Measurements from ENCODE around the gene CNTNAP2.
"Not testable (repeated sequence)": the region's sequence is repeated elsewhere in the genome, so short reads cannot be mapped to it uniquely, and the experiment has no call there.

CNTNAP2 gene

GRCh38 chr7:148436135-148436534 is 2319.5 kb downstream of the CNTNAP2 start:
- no peak for DNase-seq (ENCODE audit: low read depth, low spot score)
- no peak overlapping the region for H3K27ac ChIP-seq

- H3K27ac ChIP-seq: no peak overlapping the region
- DNase-seq (ENCODE audit: low read depth, low spot score): no peak
These were observed 2320.0 kb downstream of the CNTNAP2 start for GRCh38 chr7:148436571-148436970.

GRCh38 chr7:148437043-148437442 is 2320.4 kb downstream of the CNTNAP2 start:
- DNase-seq (ENCODE audit: low read depth, low spot score): no peak
- no peak overlapping the region for H3K27ac ChIP-seq

- no peak for DNase-seq (ENCODE audit: low read depth, low spot score)
- H3K27ac ChIP-seq: no peak overlapping the region
These were observed 2325.6 kb downstream of the CNTNAP2 start for GRCh38 chr7:148442141-148442655.

GRCh38 chr7:148442933-148443332 is 2326.3 kb downstream of the CNTNAP2 start:
- no peak for DNase-seq (ENCODE audit: low read depth, low spot score)

GRCh38 chr7:148445260-148446044 is 2328.9 kb downstream of the CNTNAP2 start:
- DNase-seq (ENCODE audit: low read depth, low spot score): no peak
- no peak overlapping the region for H3K27ac ChIP-seq

More at GRCh38 chr7:148442933-148443332, 2326.3 kb downstream of the CNTNAP2 start:
- no peak overlapping the region for H3K27ac ChIP-seq

- no peak overlapping the region for H3K27ac ChIP-seq
- no peak for DNase-seq (ENCODE audit: low read depth, low spot score)
These were observed 2330.7 kb downstream of the CNTNAP2 start for GRCh38 chr7:148447221-148447849.

- not testable (repeated sequence) for DNase-seq (ENCODE audit: low read depth, low spot score); H3K27ac ChIP-seq
These were observed 2334.9 kb downstream of the CNTNAP2 start for GRCh38 chr7:148451526-148451925.

GRCh38 chr7:148456351-148456750 is 2339.8 kb downstream of the CNTNAP2 start:
- H3K27ac ChIP-seq: no peak overlapping the region
- DNase-seq (ENCODE audit: low read depth, low spot score): no peak

GRCh38 chr7:148457310-148457921 is 2340.8 kb downstream of the CNTNAP2 start:
- DNase-seq (ENCODE audit: low read depth, low spot score): no peak
- H3K27ac ChIP-seq: no peak overlapping the region

GRCh38 chr7:148458263-148458662 is 2341.7 kb downstream of the CNTNAP2 start:
- no peak overlapping the region for H3K27ac ChIP-seq
- no peak for DNase-seq (ENCODE audit: low read depth, low spot score)

- no peak for DNase-seq (ENCODE audit: low read depth, low spot score)
- no peak overlapping the region for H3K27ac ChIP-seq
These were observed 2345.0 kb downstream of the CNTNAP2 start for GRCh38 chr7:148461392-148462179.

GRCh38 chr7:148462774-148463173 is 2346.2 kb downstream of the CNTNAP2 start:
- H3K27ac ChIP-seq; DNase-seq (ENCODE audit: low read depth, low spot score): not testable (repeated sequence)

- DNase-seq (ENCODE audit: low read depth, low spot score): no peak
- H3K27ac ChIP-seq: no peak overlapping the region
These were observed 2346.6 kb downstream of the CNTNAP2 start for GRCh38 chr7:148463210-148463609.

GRCh38 chr7:148464947-148465346 is 2348.3 kb downstream of the CNTNAP2 start:
- H3K27ac ChIP-seq: no peak overlapping the region
- DNase-seq (ENCODE audit: low read depth, low spot score): no peak

- not testable (repeated sequence) for H3K27ac ChIP-seq; DNase-seq (ENCODE audit: low read depth, low spot score)
These were observed 2348.8 kb downstream of the CNTNAP2 start for GRCh38 chr7:148465441-148465840.

- H3K27ac ChIP-seq: no peak overlapping the region
- DNase-seq (ENCODE audit: low read depth, low spot score): no peak
These were observed 2349.5 kb downstream of the CNTNAP2 start for GRCh38 chr7:148466120-148466519.

- no peak overlapping the region for H3K27ac ChIP-seq
- DNase-seq (ENCODE audit: low read depth, low spot score): no peak
These were observed 2352.1 kb downstream of the CNTNAP2 start for GRCh38 chr7:148468700-148469098.
